NCI-H1694 treated with DMSO at 0.1 percent for 48 hours (cell line): ENCODE measurements around the gene SLC36A1.

ENCODE experiments used
- DNase-seq: peaks from one replicate; lab custom pipeline; 2025; lab: John Stamatoyannopoulos, UW

SLC36A1 gene

DNA sequence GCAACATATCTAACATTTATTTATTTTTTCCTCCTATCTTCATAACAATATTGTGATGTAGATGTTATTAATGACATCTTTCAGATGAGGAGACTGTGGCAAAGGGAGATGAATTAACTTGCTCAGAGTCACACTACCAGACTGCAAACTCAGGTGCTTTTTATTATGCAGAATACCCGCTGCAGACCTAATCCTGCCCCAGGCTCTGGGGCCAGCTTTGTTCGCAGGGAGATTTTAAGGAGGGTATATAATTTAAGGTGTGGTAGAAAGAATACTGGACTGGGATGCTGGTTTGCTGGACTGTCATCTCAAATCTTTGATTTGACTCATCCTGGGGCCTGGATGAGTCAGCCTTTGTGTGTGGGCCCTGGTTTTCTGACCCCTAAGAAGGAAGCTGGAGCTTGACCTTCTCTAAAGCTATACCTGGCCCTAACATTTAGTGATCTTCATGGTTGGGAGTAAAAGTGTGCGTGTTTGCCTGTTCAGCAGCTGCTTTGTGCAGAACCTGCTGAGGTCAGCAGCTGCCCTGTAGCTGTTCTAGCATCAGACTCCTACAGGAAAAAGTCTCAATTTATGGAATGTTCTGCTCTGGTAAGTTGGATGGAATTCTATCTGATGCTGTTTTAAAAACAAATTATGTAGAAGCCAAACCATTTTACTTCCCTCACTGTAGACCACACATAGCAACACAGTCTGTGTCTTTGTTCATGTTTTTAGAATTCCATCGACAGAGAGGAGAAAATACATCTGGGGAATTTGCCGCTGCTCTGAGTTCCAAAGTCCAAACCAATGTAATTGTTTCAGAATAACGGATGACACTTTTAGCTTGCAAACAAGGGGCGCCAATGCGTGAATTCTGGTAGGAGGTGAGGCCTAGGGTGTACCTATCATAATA, 4.5 kb downstream of the SLC36A1 start:
- no peak for DNase-seq

- no peak for DNase-seq
Measured at GRCh38 chr5:151454166-151454565, 6.8 kb downstream of the SLC36A1 start.

DNA sequence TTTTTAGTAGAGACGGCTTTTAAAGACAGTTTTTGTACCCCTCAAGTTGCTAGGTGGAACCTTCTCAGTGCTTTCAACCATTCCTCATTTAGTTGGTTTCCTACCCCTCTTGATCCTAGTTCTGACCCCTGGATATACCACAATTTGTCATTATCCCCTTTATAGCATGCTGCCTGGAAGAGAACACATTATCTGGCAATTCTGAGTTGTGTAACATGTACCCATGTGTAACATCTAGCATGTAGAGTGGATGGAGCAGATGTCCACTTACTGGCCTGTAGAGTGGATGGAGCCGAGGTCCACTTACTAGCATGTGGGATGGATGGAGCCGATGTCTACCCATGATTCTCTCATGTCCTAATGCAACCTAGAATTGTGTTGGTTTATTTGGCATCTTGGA, 7.5 kb downstream of the SLC36A1 start:
- DNase-seq: no peak

DNA sequence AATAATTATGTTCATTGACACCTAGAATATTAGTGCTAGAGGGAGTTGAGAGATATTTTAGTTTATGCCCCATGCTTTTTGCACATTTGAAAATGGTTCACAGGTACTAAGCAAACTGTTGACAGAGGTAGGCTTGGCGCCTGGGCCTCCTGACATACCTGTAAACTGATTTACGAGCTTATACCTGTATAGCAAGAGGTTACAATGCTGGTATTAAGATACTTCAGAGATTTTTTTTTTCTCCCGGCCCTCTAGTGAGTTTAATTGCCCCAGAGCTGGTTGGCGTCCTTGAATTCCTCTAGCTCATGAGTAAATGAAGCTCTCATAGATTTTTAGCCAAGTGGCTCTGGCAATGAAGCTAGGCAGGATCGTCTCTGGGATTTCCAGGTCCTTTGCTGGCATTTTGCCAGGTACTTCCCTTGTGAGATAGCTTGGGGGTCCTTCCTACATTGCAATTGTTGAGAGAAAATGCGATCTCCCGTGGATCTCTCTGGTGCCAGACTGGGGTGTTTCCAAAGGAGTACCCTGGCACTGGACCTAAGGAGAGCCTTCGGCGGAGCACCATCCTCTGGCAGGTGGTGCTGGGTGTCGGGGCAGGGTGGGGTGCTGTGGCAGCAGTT, 9.0 kb downstream of the SLC36A1 start:
- no peak for DNase-seq

- DNase-seq: no peak
Measured at GRCh38 chr5:151458314-151458713, 10.9 kb downstream of the SLC36A1 start.

- DNase-seq: no peak
Measured at GRCh38 chr5:151459680-151460324, 12.4 kb downstream of the SLC36A1 start.

DNA sequence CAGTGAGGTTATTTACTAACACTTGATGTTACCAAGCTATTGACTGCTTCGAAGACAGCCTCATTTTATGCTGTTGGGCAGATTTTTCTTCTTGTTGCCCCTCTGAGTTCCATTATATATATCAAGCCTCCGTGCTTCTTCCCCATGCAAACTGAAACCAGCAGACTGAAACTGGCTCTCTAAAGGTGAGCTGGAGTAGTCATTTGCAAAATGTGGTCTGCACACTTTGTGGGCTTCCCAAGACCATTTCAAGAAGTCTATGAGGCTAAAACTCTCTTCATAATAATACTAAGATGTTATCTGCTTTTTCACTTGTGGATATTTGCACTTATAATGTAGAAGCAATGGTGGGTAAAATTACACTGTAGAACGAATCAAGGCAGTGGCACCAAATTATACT, 13.9 kb downstream of the SLC36A1 start:
- no peak for DNase-seq

DNA sequence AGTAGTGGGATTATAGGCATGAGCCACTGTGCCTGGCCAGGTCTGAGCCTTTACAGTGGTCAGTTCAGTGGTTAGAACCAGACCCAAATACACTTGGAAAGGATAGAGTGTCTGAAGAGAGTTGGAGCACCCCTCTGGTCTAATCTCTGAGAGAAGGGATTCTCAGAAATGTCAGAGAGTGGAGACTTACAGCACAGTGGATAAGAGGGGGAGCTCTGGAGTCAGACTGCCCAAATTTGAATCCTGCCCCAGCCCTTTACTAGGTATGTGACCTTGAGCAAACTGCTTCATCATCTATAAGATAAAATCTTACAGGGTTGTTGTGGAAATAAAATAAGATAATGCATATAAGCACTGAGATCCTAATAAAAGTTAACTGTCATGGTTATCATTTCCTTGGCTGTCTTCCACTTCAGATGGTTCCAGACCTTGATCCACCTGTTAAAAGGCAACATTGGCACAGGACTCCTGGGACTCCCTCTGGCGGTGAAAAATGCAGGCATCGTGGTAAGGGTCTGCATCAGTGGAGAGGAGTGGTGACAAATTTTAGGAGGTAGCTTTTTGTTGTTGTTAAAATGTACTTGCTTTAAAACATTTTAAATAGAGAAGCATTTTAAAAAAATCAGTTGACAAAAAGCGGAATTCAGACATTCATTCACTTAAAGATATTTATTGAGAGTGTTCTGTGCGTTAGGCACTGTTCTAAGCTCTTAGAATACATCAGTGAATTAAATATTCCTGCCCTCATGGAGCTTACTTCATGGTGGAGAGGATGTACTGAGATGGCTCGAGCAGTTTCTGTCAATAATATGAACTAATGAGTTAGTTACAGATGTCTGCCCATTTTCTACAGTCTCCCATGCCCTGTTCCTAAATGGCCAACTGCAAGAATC, 16.0 kb downstream of the SLC36A1 start:
- no peak for DNase-seq

GRCh38 chr5:151464101-151464500, 16.7 kb downstream of the SLC36A1 start:
- DNase-seq: no peak

DNA sequence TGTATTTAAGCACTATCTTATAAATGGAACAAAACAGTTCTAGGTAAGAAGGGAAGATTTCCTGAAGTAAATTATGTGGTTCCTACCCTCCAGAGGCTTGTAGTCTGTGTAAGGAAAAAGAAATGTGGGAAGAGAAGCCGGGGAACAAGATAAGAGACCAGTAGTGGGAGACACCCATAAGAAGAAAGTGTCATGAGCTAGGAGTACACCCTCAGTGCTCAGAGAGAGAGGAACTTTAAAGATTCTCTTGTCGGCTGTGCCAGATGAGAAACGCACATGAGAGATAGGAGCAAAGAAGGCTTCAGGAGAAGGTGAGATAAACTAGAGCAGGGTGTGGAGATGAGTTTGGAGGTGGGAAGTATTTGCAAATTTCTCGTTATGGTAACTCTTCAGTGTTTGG, 18.1 kb downstream of the SLC36A1 start:
- DNase-seq: no peak

- no peak for DNase-seq
Measured at GRCh38 chr5:151467576-151467975, 20.2 kb downstream of the SLC36A1 start.

DNA sequence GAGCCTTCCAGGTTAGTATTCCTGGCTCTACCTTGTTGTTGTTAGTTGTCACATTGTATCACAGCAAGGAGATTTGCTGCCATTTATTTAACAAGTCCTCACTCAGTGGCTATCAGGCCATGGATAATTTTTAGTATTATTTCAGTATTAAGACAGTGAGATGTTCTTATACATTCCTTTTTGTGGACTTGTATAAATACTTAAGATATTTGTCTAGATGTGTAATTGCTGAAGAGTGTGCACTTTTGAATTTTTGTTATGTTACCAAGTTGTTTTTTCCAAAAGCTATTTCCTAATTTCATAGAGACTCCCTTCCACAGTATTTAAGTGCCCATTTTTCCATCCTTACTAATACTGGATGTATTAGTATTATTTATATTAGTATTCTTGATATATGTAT, 22.0 kb downstream of the SLC36A1 start:
- DNase-seq: no peak

- DNase-seq: no peak
Measured at GRCh38 chr5:151469992-151470391, 22.6 kb downstream of the SLC36A1 start.

GRCh38 chr5:151470439-151470838, 23.0 kb downstream of the SLC36A1 start:
- DNase-seq: no peak

DNA sequence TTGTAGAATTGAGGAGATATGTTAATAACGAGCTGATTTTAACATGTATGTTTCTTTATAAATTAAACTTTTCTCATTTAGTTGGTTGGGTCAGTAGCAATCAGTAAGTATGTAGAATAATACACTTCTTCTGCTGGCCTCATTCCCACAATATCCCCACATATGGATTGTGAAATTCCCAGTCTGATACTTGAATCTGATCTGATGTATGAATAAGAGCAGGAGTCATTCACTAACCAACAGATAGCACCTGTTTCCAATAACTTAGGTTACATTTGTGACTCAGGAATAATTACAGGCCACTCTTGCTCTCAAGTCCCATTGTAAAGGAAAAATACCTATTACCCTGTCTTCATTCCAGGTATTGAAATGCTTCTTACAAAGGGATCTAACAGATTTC, 23.9 kb downstream of the SLC36A1 start:
- DNase-seq: no peak

DNA sequence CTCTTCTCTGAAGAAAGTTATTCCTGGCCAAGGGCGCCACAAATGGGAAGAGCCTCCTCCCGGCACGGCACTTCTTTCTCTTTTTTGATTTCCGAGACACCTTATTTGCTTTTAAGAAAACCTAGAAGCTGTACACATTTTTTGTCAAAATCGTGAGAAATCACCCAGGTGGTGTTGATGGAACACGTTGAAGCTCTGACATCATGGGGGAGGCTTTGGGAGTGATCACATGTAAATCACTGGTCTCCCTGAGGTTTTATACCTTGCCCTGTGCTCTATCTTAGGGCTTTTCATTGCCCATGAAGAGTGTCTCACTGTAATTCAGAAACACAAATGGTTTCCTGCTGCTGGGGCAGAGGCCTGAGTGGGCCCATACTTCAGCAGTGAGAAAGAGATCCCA, 27.4 kb downstream of the SLC36A1 start:
- no peak for DNase-seq

GRCh38 chr5:151475388-151475787, 28.0 kb downstream of the SLC36A1 start:
- DNase-seq: peak; percentile 12

- DNase-seq: no peak
Measured at GRCh38 chr5:151476016-151476415, 28.6 kb downstream of the SLC36A1 start.

DNA sequence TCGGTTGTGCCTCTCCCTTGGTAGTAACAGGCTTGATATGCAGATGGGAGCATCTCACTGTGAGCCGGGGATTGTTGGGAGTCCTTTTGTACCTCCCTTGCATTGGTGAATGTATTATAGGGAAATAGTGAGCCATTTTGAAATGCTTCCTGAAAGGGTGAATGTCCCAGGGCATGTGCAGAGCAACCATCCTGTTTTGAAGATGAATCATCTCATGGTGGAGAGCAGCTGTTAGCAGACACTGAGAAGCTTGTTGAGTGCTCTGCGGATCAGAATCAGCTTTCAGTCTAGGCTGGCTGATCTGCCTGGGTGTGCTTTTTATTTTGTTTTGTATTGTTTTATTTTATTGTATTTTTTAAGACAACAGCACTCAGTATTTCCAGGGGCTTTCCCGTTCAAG, 29.7 kb downstream of the SLC36A1 start:
- DNase-seq: no peak

GRCh38 chr5:151480384-151481293, 33.2 kb downstream of the SLC36A1 start:
- DNase-seq: peak; percentile 66

DNA sequence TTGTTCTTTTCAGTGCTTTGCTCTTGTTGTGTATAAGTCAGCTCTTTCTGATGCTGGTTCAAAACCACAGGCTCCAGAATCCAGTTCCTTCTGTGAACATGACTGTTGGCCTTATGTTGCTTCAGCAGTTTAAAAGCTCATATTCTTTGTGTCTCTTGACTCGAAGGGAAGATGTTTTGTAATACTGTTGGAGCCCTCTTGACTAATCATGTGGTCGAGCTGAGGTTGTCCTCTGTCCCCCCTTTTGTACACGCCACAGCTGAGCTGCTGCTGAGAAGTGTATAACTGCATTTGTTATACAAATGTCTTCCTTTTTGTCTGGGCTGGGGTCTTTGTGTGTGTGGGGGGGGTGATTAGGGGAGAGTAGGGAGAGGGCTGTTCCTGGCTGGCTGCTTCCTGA, 35.8 kb downstream of the SLC36A1 start:
- peak; percentile 23 for DNase-seq
